HCT116 (cell line): ENCODE measurements around the gene PLCB4. TPM values are rescaled to one million over a fixed set of nuclear protein-coding genes. Genes with fewer than 3 reads are reported as not detected.

ENCODE experiments used
- ATAC-seq: fragments of 200-7000 bp; cut with Tn5 transposase; 2 replicates; pipeline ENCODE4 v1.9.1; 2020; ENCODE audit warnings: mild to moderate bottlenecking, moderate library complexity
- BruUV-seq: library from RNA; stranded (reverse); fragments of 400-500 nt; replicated peaks from 2 replicates; lab custom pipeline; 2021; lab: Mats Ljungman, UMichigan
- CTCF ChIA-PET: fragments of 300-600 bp; sonication (Branson Sonifier 250); formaldehyde crosslinking; loops from one replicate; lab custom pipeline; 2021; ENCODE audit warnings: antibody characterized with exemption; lab: Charles Lee
- POLR2A ChIA-PET: fragments of 300-600, 350-600 bp; sonication (Branson Sonifier 250); formaldehyde crosslinking; loops from one replicate; lab custom pipeline; 2021; ENCODE audit warnings: antibody characterized with exemption; lab: Charles Lee
- RAD21 ChIA-PET, 2 experiments: fragments of 300-600 bp; sonication (Branson Sonifier 250); formaldehyde crosslinking; loops; one replicate each; lab custom pipeline; 2023; ENCODE audit warnings: low total read pairs in 2 of 2; ENCODE audit not compliant: uncharacterized antibody in 2 of 2, unreplicated experiment in 2 of 2, low non-redundant PET in 1 of 2; lab: Charles Lee
- DNase-seq: peaks from one replicate; pipeline ENCODE4 v3.0.0-alpha.2; 2010; ENCODE audit warnings: low read depth, low spot score
- H2AFZ ChIP-seq: fragments of 200-600 bp; shearing (Covaris generic), sonication (generic); 2 replicates; pipeline ENCODE4 v1.6.1; 2017; ENCODE audit warnings: low read depth, mixed run types, mixed read lengths, antibody characterized with exemption, low read length; ENCODE audit not compliant: poor library complexity, severe bottlenecking
- H3K27ac ChIP-seq: 2 replicates; pipeline ENCODE4 v1.5.1; 2012; ENCODE audit warnings: low read depth, low read length
- H3K27me3 ChIP-seq: fragments of 200-600 bp; sonication (generic); 2 replicates; pipeline ENCODE4 v1.6.1; 2016; ENCODE audit warnings: mixed run types, low read length, mixed read lengths; ENCODE audit not compliant: insufficient read depth
- H3K36me3 ChIP-seq, 2 experiments: fragments of 200-500 bp in 1 of 2; fragments of 200-600 bp in 1 of 2; sonication (Bioruptor generic) in 1 of 2; sonication (generic) in 1 of 2; 2 replicates each; pipeline versions ENCODE4 v1.5.1 to v1.6.1; 2014 to 2016; ENCODE audit warnings: low read length in 2 of 2, inconsistent platforms in 1 of 2, mixed read lengths in 1 of 2, mixed run types in 1 of 2; ENCODE audit not compliant: insufficient read depth in 2 of 2, control insufficient read depth in 1 of 2
- H3K4me1 ChIP-seq, 2 experiments: fragments of 200-600 bp in 1 of 2; sonication (generic) in 1 of 2; 2 replicates each; pipeline versions ENCODE4 v1.5.1 to v1.6.1; 2012 to 2017; ENCODE audit warnings: low read length in 2 of 2, inconsistent platforms in 1 of 2, mild to moderate bottlenecking in 1 of 2, mixed read lengths in 1 of 2, mixed run types in 1 of 2, moderate library complexity in 1 of 2; ENCODE audit not compliant: insufficient read depth in 2 of 2, control insufficient read depth in 1 of 2
- H3K4me2 ChIP-seq: fragments of 200-600 bp; sonication (generic); 2 replicates; pipeline ENCODE4 v1.6.1; 2017; ENCODE audit warnings: mixed run types, low read length, mixed read lengths
- H3K4me3 ChIP-seq, 2 experiments: fragments of 200-600 bp in 1 of 2; sonication (generic) in 1 of 2; replicated peaks in 1 of 2; 2 replicates each; pipeline ENCODE4 v1.5.1; 2011 to 2016; ENCODE audit warnings: low read length in 2 of 2, control low read depth in 1 of 2, low read depth in 1 of 2, mild to moderate bottlenecking in 1 of 2, mixed read lengths in 1 of 2, mixed run types in 1 of 2
- H3K79me2 ChIP-seq: fragments of 200-600 bp; sonication (generic); 2 replicates; pipeline ENCODE4 v1.6.1; 2017; ENCODE audit warnings: mild to moderate bottlenecking, mixed run types, low read length, moderate library complexity, mixed read lengths; ENCODE audit not compliant: insufficient read depth
- H3K9ac ChIP-seq: fragments of 200-600 bp; sonication (generic); 2 replicates; pipeline ENCODE4 v1.6.1; 2016; ENCODE audit warnings: low read length, mixed read lengths
- H3K9me2 ChIP-seq: fragments of 200-600 bp; sonication (generic), shearing (Covaris generic); 2 replicates; pipeline ENCODE4 v1.6.1; 2017; ENCODE audit warnings: mixed run types, mild to moderate bottlenecking, moderate library complexity; ENCODE audit not compliant: insufficient read depth
- H3K9me3 ChIP-seq, 2 experiments: fragments of 200-500 bp in 1 of 2; fragments of 200-600 bp in 1 of 2; sonication (Bioruptor generic) in 1 of 2; sonication (generic) in 1 of 2; 2 replicates each; pipeline ENCODE4 v1.6.1; 2014 to 2017; ENCODE audit warnings: low read length in 2 of 2, mixed read lengths in 2 of 2, inconsistent platforms in 1 of 2, low read depth in 1 of 2, mild to moderate bottlenecking in 1 of 2, mixed run types in 1 of 2, moderate library complexity in 1 of 2; ENCODE audit not compliant: control insufficient read depth in 1 of 2, insufficient read depth in 1 of 2
- H4K20me1 ChIP-seq: fragments of 200-600 bp; sonication (generic), shearing (Covaris generic); 2 replicates; pipeline ENCODE4 v1.6.1; 2017; ENCODE audit warnings: mixed run types, mild to moderate bottlenecking, moderate library complexity; ENCODE audit not compliant: insufficient read depth
- ATF3 ChIP-seq: IDR thresholded peaks from 2 replicates; pipeline ENCODE4 v1.6.1; 2012
- CBX3 ChIP-seq: IDR thresholded peaks from 2 replicates; pipeline ENCODE4 v1.6.1; 2012; ENCODE audit warnings: low read depth
- CTCF ChIP-seq, 3 experiments: fragments of 200-600 bp in 1 of 3; sonication (generic) in 1 of 3; IDR thresholded peaks in 2 of 3; conservative IDR thresholded peaks in 1 of 3; 2 replicates each; pipeline ENCODE4 v1.5.1; 2012 to 2017; ENCODE audit warnings: low read depth in 2 of 3, low read length in 2 of 3, antibody characterized with exemption in 1 of 3, borderline replicate concordance in 1 of 3, control low read depth in 1 of 3, mild to moderate bottlenecking in 1 of 3, mixed read lengths in 1 of 3, mixed run types in 1 of 3, moderate library complexity in 1 of 3; ENCODE audit not compliant: insufficient read depth in 1 of 3
- EZH2phosphoT487 ChIP-seq: fragments of 200-600 bp; IDR thresholded peaks from 2 replicates; pipeline ENCODE4 v1.6.1; 2018; ENCODE audit warnings: antibody characterized with exemption, borderline replicate concordance
- RAD21 ChIP-seq: IDR thresholded peaks from 2 replicates; pipeline ENCODE4 v1.6.1; 2012; ENCODE audit warnings: low read depth, mild to moderate bottlenecking
- ZBTB33 ChIP-seq: IDR thresholded peaks from 2 replicates; pipeline ENCODE4 v1.6.1; 2011; ENCODE audit warnings: mild to moderate bottlenecking, low read length, moderate library complexity; ENCODE audit not compliant: insufficient replicate concordance; ENCODE audit errors: extremely low read depth
- intact Hi-C: fragments of 100-400 bp; cut with micrococcal nuclease; formaldehyde crosslinking; loops from 2 replicates; pipeline ENCODE4 v1.10.0; 2022
- total RNA-seq: library from RNA; stranded (reverse); gene quantifications from one replicate; pipeline ENCODE4 v1.2.1, GENCODE V29; 2021; ENCODE audit not compliant: unreplicated experiment

PLCB4 gene
- total RNA-seq, 1 experiment from 2014 or later, result 2.5 TPM

GRCh38 chr20:9322661-9323060 is 253.8 kb downstream of the PLCB4 start:
- Histone ChIP-seq H3K9ac (no peak overlapping the region), H2AFZ (no peak overlapping the region), H3K4me3 (no peak overlapping the region), H3K36me3 (no peaks in the 10 kb centered on the region), H3K4me1 (no peaks in the 10 kb centered on the region), H4K20me1 (no peaks in the 10 kb centered on the region), H3K9me3 (no peaks in the 10 kb centered on the region), H3K9me2 (no peaks in the 10 kb centered on the region), H3K27me3 (no peaks in the 10 kb centered on the region), H3K4me2 (no peak overlapping the region), H3K79me2 (no peaks in the 10 kb centered on the region), H3K27ac (no peak overlapping the region)
- TF ChIP-seq CBX3 (no peak), ATF3 (no peak), ZBTB33 (no peak)
- no peak for ATAC-seq
- ChIA-PET POLR2A (no interaction called here), CTCF (no interaction called here), RAD21 (no interaction called here)
- no TSS peak for BruUV-seq
- DNase-seq, result no peak
- intact Hi-C loops, result no loop called here

- Histone ChIP-seq H3K4me1 (no peaks in the 10 kb centered on the region), H3K4me3 (no peak overlapping the region), H3K27ac (no peak overlapping the region), H3K79me2 (no peaks in the 10 kb centered on the region), H3K9me3 (no peaks in the 10 kb centered on the region), H3K27me3 (no peaks in the 10 kb centered on the region), H3K9ac (no peak overlapping the region), H3K36me3 (no peaks in the 10 kb centered on the region), H3K9me2 (no peaks in the 10 kb centered on the region), H4K20me1 (no peaks in the 10 kb centered on the region), H2AFZ (no peak overlapping the region), H3K4me2 (no peak overlapping the region)
- DNase-seq (peak; percentile 7), ATAC-seq (peak; percentile 95)
- BruUV-seq, result no TSS peak
- intact Hi-C loops, result no loop called here
- TF ChIP-seq EZH2phosphoT487, result no peak
- TF ChIP-seq CTCF (IDR thresholded peaks at IDR 0.05 in 2 of 3, conservative IDR thresholded peaks at IDR 0.05 in 1 of 3; ENCODE audit: borderline replicate concordance in 1 of 3, insufficient read depth in 1 of 3, low read depth in 2 of 3, low read length in 2 of 3), result peak in 2 of 3 experiments; percentile 57 to 73; a peak in 4 of 6 replicates
- TF ChIP-seq RAD21, result peak; percentile 12; the same call in 1 of the 2 replicates
- CTCF ChIA-PET, result interaction anchor here (0.9 to 1.6 kb wide), 3 partner anchors 11 to 470 kb away, joined by 4 to 6 read pairs (median 4); no protein-coding TSS in a partner anchor
- POLR2A ChIA-PET, result no interaction called here
- RAD21 ChIA-PET, result no interaction called here
These were observed 254.7 kb downstream of the PLCB4 start for GRCh38 chr20:9323622-9324021.
